HEK293 (cell line): ENCODE data around the gene UBXN4.
A peak's percentile ranks its signal among the peaks of the same experiment; 100 is the strongest.

Source experiments
- CTCF ChIA-PET: fragments of 350-600 bp; formaldehyde crosslinking; extraction: SDS; loops from one replicate; lab custom pipeline; 2021; ENCODE audit warnings: antibody characterized with exemption; lab: Yijun Ruan, JAX
- POLR2A ChIA-PET: fragments of 300-600 bp; formaldehyde crosslinking; extraction: SDS; loops from one replicate; lab custom pipeline; 2020; ENCODE audit warnings: antibody characterized with exemption, inconsistent platforms; lab: Yijun Ruan, JAX
- H3K27ac ChIP-seq: fragments of 200-500 bp; sonication (Bioruptor generic); 2 replicates; pipeline ENCODE4 v1.5.1; 2014; ENCODE audit warnings: low read depth, low read length, control low read depth, inconsistent platforms; ENCODE audit errors: extremely low read depth
- H3K36me3 ChIP-seq, 2 experiments: fragments of 200-500 bp in 1 of 2; sonication (Bioruptor generic) in 1 of 2; 1 replicate in 1 of 2; 2 replicates in 1 of 2; pipeline ENCODE4 v1.5.1; 2014 to 2017; ENCODE audit warnings: inconsistent platforms in 2 of 2, low read length in 2 of 2; ENCODE audit not compliant: control insufficient read depth in 2 of 2, insufficient read depth in 1 of 2
- H3K4me1 ChIP-seq: fragments of 200-500 bp; sonication (Bioruptor generic); 2 replicates; pipeline ENCODE4 v1.5.1; 2014; ENCODE audit warnings: mild to moderate bottlenecking, low read length, inconsistent platforms; ENCODE audit not compliant: control insufficient read depth, insufficient read depth
- H3K4me3 ChIP-seq: 2 replicates; pipeline ENCODE4 v1.5.1; 2011; ENCODE audit warnings: low read depth, mild to moderate bottlenecking, control low read depth, low read length, moderate library complexity
- H3K9me3 ChIP-seq: fragments of 200-500 bp; sonication (Bioruptor generic); 2 replicates; pipeline ENCODE4 v1.5.1; 2014; ENCODE audit warnings: low read depth, low read length, inconsistent platforms; ENCODE audit not compliant: control insufficient read depth, insufficient read depth
- BCL11A ChIP-seq: fragments of 450-650 bp; formaldehyde crosslinking; IDR thresholded peaks from 2 replicates; pipeline ENCODE4 v1.5.1; 2016; ENCODE audit warnings: low read depth, missing biosample characterization, missing genetic modification characterization
- EGR2 ChIP-seq: fragments of 450-650 bp; formaldehyde crosslinking; IDR thresholded peaks from 2 replicates; pipeline ENCODE4 v1.5.1; 2016; ENCODE audit warnings: low read depth, missing biosample characterization, missing genetic modification characterization
- GLI2 ChIP-seq: fragments of 450-650 bp; formaldehyde crosslinking; IDR thresholded peaks from 2 replicates; pipeline ENCODE4; 2017; ENCODE audit warnings: missing biosample characterization, missing genetic modification characterization, low read depth, borderline replicate concordance
- GLI4 ChIP-seq: fragments of 450-650 bp; formaldehyde crosslinking; IDR thresholded peaks from 2 replicates; pipeline ENCODE4 v1.5.1; 2016; ENCODE audit warnings: missing biosample characterization, missing genetic modification characterization
- HOXA7 ChIP-seq: sonication (generic); formaldehyde crosslinking; IDR thresholded peaks from 2 replicates; pipeline ENCODE4 v1.8.1; 2022; ENCODE audit warnings: missing genetic modification reagents, borderline replicate concordance
- MYNN ChIP-seq: fragments of 450-650 bp; formaldehyde crosslinking; IDR thresholded peaks from 2 replicates; pipeline ENCODE4 v1.5.1; 2016; ENCODE audit warnings: missing biosample characterization, missing genetic modification characterization, borderline replicate concordance
- SCRT1 ChIP-seq: fragments of 450-650 bp; formaldehyde crosslinking; IDR thresholded peaks from 2 replicates; pipeline ENCODE4 v1.5.1; 2016; ENCODE audit warnings: missing biosample characterization, missing genetic modification characterization, borderline replicate concordance
- ZBTB17 ChIP-seq: fragments of 450-650 bp; formaldehyde crosslinking; IDR thresholded peaks from 2 replicates; pipeline ENCODE4 v1.5.1; 2016; ENCODE audit warnings: missing biosample characterization, missing genetic modification characterization
- ZFHX2 ChIP-seq: fragments of 450-650 bp; formaldehyde crosslinking; conservative IDR thresholded peaks from 2 replicates; pipeline ENCODE4 v1.5.1; 2016; ENCODE audit warnings: missing biosample characterization, missing genetic modification characterization
- ZFP41 ChIP-seq: fragments of 450-650 bp; formaldehyde crosslinking; IDR thresholded peaks from 2 replicates; pipeline ENCODE4 v1.5.1; 2016; ENCODE audit warnings: missing biosample characterization, missing genetic modification characterization, borderline replicate concordance
- ZFP69B ChIP-seq: fragments of 450-650 bp; formaldehyde crosslinking; IDR thresholded peaks from 2 replicates; pipeline ENCODE4 v1.5.1; 2016; ENCODE audit warnings: missing biosample characterization, missing genetic modification characterization
- ZNF121 ChIP-seq: fragments of 450-650 bp; formaldehyde crosslinking; IDR thresholded peaks from 2 replicates; pipeline ENCODE4 v1.5.1; 2016; ENCODE audit warnings: missing biosample characterization, missing genetic modification characterization
- ZNF175 ChIP-seq: fragments of 450-650 bp; formaldehyde crosslinking; IDR thresholded peaks from 2 replicates; pipeline ENCODE4 v1.5.1; 2016; ENCODE audit warnings: missing biosample characterization, missing genetic modification characterization
- ZNF214 ChIP-seq: fragments of 450-650 bp; formaldehyde crosslinking; IDR thresholded peaks from 2 replicates; pipeline ENCODE4 v1.5.1; 2017; ENCODE audit warnings: missing biosample characterization, mild to moderate bottlenecking, missing genetic modification characterization, borderline replicate concordance
- ZNF221 ChIP-seq: fragments of 450-650 bp; formaldehyde crosslinking; IDR thresholded peaks from 2 replicates; pipeline ENCODE4 v1.5.1; 2017; ENCODE audit warnings: missing biosample characterization, missing genetic modification characterization, borderline replicate concordance
- ZNF266 ChIP-seq: fragments of 450-650 bp; formaldehyde crosslinking; IDR thresholded peaks from 2 replicates; pipeline ENCODE4 v1.5.1; 2016; ENCODE audit warnings: missing biosample characterization, missing genetic modification characterization, low read depth
- ZNF302 ChIP-seq: fragments of 450-650 bp; formaldehyde crosslinking; IDR thresholded peaks from 2 replicates; pipeline ENCODE4 v1.5.1; 2016; ENCODE audit warnings: missing biosample characterization, missing genetic modification characterization, low read depth
- ZNF324 ChIP-seq: fragments of 450-650 bp; formaldehyde crosslinking; IDR thresholded peaks from 2 replicates; pipeline ENCODE4 v1.5.1; 2016; ENCODE audit warnings: missing biosample characterization, missing genetic modification characterization
- ZNF394 ChIP-seq: fragments of 450-650 bp; formaldehyde crosslinking; IDR thresholded peaks from 2 replicates; pipeline ENCODE4 v1.5.1; 2016; ENCODE audit warnings: missing biosample characterization, missing genetic modification characterization, mild to moderate bottlenecking, moderate library complexity, borderline replicate concordance
- ZNF549 ChIP-seq: fragments of 450-650 bp; IDR thresholded peaks from 2 replicates; pipeline ENCODE4 v1.5.1; 2018; ENCODE audit warnings: missing biosample characterization, missing genetic modification characterization, mild to moderate bottlenecking, inconsistent platforms, moderate library complexity
- ZNF558 ChIP-seq: fragments of 450-650 bp; formaldehyde crosslinking; IDR thresholded peaks from 2 replicates; pipeline ENCODE4 v1.5.1; 2016; ENCODE audit warnings: missing biosample characterization, missing genetic modification characterization
- ZNF600 ChIP-seq: fragments of 450-650 bp; formaldehyde crosslinking; IDR thresholded peaks from 2 replicates; pipeline ENCODE4 v1.5.1; 2016; ENCODE audit warnings: missing biosample characterization, missing genetic modification characterization
- ZNF621 ChIP-seq: fragments of 450-650 bp; formaldehyde crosslinking; IDR thresholded peaks from 2 replicates; pipeline ENCODE4 v1.5.1; 2017; ENCODE audit warnings: missing biosample characterization, missing genetic modification characterization
- ZNF654 ChIP-seq: fragments of 450-650 bp; formaldehyde crosslinking; IDR thresholded peaks from 2 replicates; pipeline ENCODE4 v1.5.1; 2016; ENCODE audit warnings: low read depth, missing biosample characterization, missing genetic modification characterization
- ZNF670 ChIP-seq: fragments of 450-650 bp; formaldehyde crosslinking; IDR thresholded peaks from 2 replicates; pipeline ENCODE4 v1.5.1; 2016; ENCODE audit warnings: missing biosample characterization, missing genetic modification characterization, low read depth
- ZNF677 ChIP-seq: fragments of 450-650 bp; IDR thresholded peaks from 2 replicates; pipeline ENCODE4 v1.5.0; 2018; ENCODE audit warnings: missing biosample characterization, mild to moderate bottlenecking, missing genetic modification characterization, moderate library complexity
- ZNF768 ChIP-seq: fragments of 450-650 bp; formaldehyde crosslinking; IDR thresholded peaks from 2 replicates; pipeline ENCODE4 v1.5.1; 2018; ENCODE audit warnings: missing biosample characterization, mild to moderate bottlenecking, missing genetic modification characterization
- ZNF830 ChIP-seq: fragments of 450-650 bp; IDR thresholded peaks from 2 replicates; pipeline ENCODE4 v1.5.0; 2018; ENCODE audit warnings: missing biosample characterization, missing genetic modification characterization, low read depth, mild to moderate bottlenecking, moderate library complexity
- TF ChIP-seq, protein P1 (sequence below): fragments of 450-650 bp; formaldehyde crosslinking; IDR thresholded peaks from 2 replicates; pipeline ENCODE4 v1.5.1; 2016; ENCODE audit warnings: missing biosample characterization, missing genetic modification characterization
- TF ChIP-seq, protein P2 (sequence below): fragments of 450-650 bp; formaldehyde crosslinking; IDR thresholded peaks from 2 replicates; pipeline ENCODE4 v1.5.1; 2016; ENCODE audit warnings: missing biosample characterization, missing genetic modification characterization
- TF ChIP-seq, protein P3 (sequence below): fragments of 450-650 bp; formaldehyde crosslinking; IDR thresholded peaks from 2 replicates; pipeline ENCODE4 v1.5.1; 2016; ENCODE audit warnings: missing biosample characterization, missing genetic modification characterization
- TF ChIP-seq, protein P4 (sequence below): fragments of 450-650 bp; formaldehyde crosslinking; IDR thresholded peaks from 2 replicates; pipeline ENCODE4 v1.5.1; 2016; ENCODE audit warnings: missing biosample characterization, missing genetic modification characterization

UBXN4 gene

DNA sequence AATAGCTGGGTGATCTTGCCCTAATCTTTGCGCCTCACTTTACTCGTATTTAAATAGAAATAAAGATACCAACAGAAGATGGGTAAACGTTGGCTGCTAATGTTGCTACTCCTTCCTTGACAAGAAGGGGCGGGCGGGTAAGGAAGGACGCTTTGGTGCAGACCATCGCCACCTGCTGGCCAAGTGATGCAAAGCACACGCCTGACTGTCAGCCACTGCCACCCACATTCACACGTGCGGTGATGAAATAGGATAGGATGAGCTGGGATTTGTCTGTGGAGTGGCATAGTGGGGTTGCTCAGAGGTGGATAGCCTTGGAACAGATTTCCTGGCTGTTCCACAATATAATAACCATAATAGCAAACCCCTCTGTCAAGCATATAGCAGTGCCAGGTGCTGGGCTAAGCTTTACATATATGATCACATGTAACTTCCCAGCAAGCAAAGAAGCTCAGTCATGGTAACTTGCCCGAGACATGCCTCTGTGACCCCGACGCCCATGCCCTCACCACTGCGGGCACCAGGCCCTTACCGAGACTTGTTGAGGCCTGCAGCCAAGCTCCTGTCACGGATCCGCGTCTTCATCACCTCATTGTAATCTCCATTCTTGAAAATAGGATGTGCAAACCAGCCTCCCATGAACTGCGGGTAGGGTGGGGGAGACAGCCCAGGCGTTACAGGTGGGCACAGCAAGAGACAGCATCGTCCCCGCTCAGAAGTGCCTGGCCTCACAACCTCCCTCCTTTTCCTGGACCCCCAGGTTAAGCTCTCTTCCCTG is 56.0 kb downstream of the UBXN4 start:
- H3K27ac ChIP-seq = no peak overlapping the region
- no peaks in the 10 kb centered on the region for H3K9me3 ChIP-seq
- ChIA-PET POLR2A (interaction anchor here (0.5 to 1.6 kb wide), 4 partner anchors 53 to 106 kb away, joined by 3 to 4 read pairs (median 3); partner anchors contain the start of gene MCM6), CTCF (interaction anchor here (0.5 to 3.4 kb wide), 38 partner anchors 9 to 1254 kb away, joined by 3 to 47 read pairs (median 4); no protein-coding TSS in a partner anchor)
- H3K4me1 ChIP-seq = no peaks in the 10 kb centered on the region
- no peak overlapping the region for H3K4me3 ChIP-seq
- no peaks in the 10 kb centered on the region for H3K36me3 ChIP-seq
- TF ChIP-seq ZBTB17 (no peak), ZNF768 (tag by site-specific recombination) (no peak), ZNF558 (tag by site-specific recombination) (no peak), ZNF654 (tag by site-specific recombination) (peak; percentile 58), ZNF677 (no peak), BCL11A (tag by site-specific recombination) (no peak), ZFP69B (tag by site-specific recombination) (no peak), GLI4 (tag by site-specific recombination) (no peak), ZNF670 (tag by site-specific recombination) (no peak), GLI2 (no peak), ZNF214 (tag by site-specific recombination) (no peak), ZNF121 (tag by site-specific recombination) (no peak), ZFP41 (tag by site-specific recombination) (no peak), ZNF324 (0 out of 2 replicates have a peak, but pooled peaks have one; percentile 32), ZNF302 (tag by site-specific recombination) (no peak), ZNF221 (no peak), EGR2 (tag by site-specific recombination) (peak; percentile 26; the same call in 1 of the 2 replicates), ZFHX2 (tag by site-specific recombination) (peak; percentile 59), SCRT1 (tag by site-specific recombination) (no peak), HOXA7 (CRISPR knock-in tag) (no peak), MYNN (tag by site-specific recombination) (no peak), ZNF394 (tag by site-specific recombination) (peak; percentile 49; the same call in 1 of the 2 replicates), ZNF830 (no peak), ZNF266 (tag by site-specific recombination) (no peak), ZNF600 (tag by site-specific recombination) (no peak), ZNF549 (tag by site-specific recombination) (no peak), ZNF175 (no peak), ZNF621 (tag by site-specific recombination) (no peak)
- TF ChIP-seq, protein P1, sequence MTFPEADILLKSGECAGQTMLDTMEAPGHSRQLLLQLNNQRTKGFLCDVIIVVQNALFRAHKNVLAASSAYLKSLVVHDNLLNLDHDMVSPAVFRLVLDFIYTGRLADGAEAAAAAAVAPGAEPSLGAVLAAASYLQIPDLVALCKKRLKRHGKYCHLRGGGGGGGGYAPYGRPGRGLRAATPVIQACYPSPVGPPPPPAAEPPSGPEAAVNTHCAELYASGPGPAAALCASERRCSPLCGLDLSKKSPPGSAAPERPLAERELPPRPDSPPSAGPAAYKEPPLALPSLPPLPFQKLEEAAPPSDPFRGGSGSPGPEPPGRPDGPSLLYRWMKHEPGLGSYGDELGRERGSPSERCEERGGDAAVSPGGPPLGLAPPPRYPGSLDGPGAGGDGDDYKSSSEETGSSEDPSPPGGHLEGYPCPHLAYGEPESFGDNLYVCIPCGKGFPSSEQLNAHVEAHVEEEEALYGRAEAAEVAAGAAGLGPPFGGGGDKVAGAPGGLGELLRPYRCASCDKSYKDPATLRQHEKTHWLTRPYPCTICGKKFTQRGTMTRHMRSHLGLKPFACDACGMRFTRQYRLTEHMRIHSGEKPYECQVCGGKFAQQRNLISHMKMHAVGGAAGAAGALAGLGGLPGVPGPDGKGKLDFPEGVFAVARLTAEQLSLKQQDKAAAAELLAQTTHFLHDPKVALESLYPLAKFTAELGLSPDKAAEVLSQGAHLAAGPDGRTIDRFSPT (tag by site-specific recombination) = no peak
- TF ChIP-seq, protein P2, sequence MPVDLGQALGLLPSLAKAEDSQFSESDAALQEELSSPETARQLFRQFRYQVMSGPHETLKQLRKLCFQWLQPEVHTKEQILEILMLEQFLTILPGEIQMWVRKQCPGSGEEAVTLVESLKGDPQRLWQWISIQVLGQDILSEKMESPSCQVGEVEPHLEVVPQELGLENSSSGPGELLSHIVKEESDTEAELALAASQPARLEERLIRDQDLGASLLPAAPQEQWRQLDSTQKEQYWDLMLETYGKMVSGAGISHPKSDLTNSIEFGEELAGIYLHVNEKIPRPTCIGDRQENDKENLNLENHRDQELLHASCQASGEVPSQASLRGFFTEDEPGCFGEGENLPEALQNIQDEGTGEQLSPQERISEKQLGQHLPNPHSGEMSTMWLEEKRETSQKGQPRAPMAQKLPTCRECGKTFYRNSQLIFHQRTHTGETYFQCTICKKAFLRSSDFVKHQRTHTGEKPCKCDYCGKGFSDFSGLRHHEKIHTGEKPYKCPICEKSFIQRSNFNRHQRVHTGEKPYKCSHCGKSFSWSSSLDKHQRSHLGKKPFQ = no peak
- TF ChIP-seq, protein P3, sequence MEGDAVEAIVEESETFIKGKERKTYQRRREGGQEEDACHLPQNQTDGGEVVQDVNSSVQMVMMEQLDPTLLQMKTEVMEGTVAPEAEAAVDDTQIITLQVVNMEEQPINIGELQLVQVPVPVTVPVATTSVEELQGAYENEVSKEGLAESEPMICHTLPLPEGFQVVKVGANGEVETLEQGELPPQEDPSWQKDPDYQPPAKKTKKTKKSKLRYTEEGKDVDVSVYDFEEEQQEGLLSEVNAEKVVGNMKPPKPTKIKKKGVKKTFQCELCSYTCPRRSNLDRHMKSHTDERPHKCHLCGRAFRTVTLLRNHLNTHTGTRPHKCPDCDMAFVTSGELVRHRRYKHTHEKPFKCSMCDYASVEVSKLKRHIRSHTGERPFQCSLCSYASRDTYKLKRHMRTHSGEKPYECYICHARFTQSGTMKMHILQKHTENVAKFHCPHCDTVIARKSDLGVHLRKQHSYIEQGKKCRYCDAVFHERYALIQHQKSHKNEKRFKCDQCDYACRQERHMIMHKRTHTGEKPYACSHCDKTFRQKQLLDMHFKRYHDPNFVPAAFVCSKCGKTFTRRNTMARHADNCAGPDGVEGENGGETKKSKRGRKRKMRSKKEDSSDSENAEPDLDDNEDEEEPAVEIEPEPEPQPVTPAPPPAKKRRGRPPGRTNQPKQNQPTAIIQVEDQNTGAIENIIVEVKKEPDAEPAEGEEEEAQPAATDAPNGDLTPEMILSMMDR (tag by site-specific recombination) = peak; percentile 74
- TF ChIP-seq, protein P4, sequence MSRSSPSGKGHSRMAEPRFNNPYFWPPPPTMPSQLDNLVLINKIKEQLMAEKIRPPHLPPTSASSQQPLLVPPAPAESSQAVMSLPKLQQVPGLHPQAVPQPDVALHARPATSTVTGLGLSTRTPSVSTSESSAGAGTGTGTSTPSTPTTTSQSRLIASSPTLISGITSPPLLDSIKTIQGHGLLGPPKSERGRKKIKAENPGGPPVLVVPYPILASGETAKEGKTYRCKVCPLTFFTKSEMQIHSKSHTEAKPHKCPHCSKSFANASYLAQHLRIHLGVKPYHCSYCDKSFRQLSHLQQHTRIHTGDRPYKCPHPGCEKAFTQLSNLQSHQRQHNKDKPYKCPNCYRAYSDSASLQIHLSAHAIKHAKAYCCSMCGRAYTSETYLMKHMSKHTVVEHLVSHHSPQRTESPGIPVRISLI (tag by site-specific recombination) = no peak
